Umbilical cord (tissue), 2 donors: ENCODE data around the gene CRACR2A. TPM values are rescaled to one million over a fixed set of nuclear protein-coding genes. Genes with fewer than 3 reads are reported as not detected.

ENCODE experiments used
- DNase-seq: peaks from one replicate; pipeline ENCODE4 v3.0.0-alpha.2; 2015; ENCODE audit warnings: low spot score
- total RNA-seq: library from RNA; depleted of rRNA; stranded (reverse); fragments of >200 nt; gene quantifications from one replicate; pipeline ENCODE4 v1.2.3, GENCODE V29; 2014; ENCODE audit warnings: low replicate concordance; ENCODE audit not compliant: insufficient read depth

Gene CRACR2A
- total RNA-seq, 1 donor from 2014 or later: 39.0 TPM

- DNase-seq: no peak
Measured at GRCh38 chr12:3565985-3566384, 186.9 kb downstream of the CRACR2A start.

Other genes with a start within 250 kb of the CRACR2A start
- gene PARP11, start 120.3 kb upstream of the CRACR2A start, total RNA-seq: 10.8 TPM